ENCODE measurements around the gene MLEC.
"Not testable (repeated sequence)": the region's sequence is repeated elsewhere in the genome, so short reads cannot be mapped to it uniquely, and the experiment has no call there.

The MLEC gene

DNA sequence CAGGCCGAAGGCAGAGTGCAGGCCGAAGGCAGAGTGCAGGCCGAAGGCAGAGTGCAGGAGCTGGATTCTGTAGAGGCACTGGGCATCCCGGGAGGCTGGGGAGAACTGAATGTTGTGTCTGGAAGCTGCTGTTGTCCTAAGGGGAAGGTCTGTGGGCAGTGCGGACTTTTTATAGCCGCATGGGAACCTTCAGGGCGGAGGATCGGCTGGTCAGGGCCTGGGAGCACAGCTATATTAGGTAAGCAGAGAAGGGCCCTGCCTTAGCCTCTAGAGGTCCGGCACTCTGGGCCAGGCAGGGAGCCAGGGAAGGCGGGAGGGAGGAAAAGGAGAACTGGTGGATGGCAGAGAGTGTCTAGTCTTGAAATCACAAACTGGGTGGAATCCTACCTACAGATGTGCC lies 32.3 kb upstream of the MLEC start:
- no peak for ATAC-seq
- H3K4me1 Mint-ChIP-seq: no peaks in the 10 kb centered on the region
- H3K4me3 Mint-ChIP-seq: no peak overlapping the region
- H3K27ac Mint-ChIP-seq: peak overlapping the region; percentile 20
- no peaks in the 10 kb centered on the region for H3K36me3 Mint-ChIP-seq
- H3K9me3 Mint-ChIP-seq: no peaks in the 10 kb centered on the region
- no peak for DNase-seq (ENCODE audit: low spot score in 2 of 2)

DNA sequence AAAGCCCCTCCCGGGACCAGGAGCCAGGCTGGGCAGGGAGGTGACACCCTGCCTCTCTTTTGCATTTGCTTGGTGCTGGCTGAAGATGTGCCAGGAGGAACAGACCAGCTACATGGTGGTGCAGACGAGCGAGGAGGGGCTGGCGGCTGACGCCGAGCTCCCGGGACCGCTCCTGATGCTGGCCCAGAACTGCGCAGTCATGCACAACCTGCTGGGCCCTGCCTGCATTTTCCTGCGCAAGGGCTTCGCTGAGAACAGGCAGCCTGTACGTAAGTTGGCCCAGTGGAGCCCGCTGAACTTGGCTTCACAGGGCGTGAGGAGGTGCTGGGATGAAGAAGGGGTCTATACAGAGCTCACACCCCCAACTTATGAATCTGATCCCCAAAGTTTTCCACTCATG lies 30.9 kb upstream of the MLEC start:
- no peak for DNase-seq (ENCODE audit: low spot score in 2 of 2)
- Mint-ChIP-seq H3K4me1 (no peaks in the 10 kb centered on the region), H3K36me3 (no peaks in the 10 kb centered on the region), H3K9me3 (no peaks in the 10 kb centered on the region), H3K4me3 (no peak overlapping the region), H3K27ac (no peak overlapping the region)
- ATAC-seq: no peak

DNA sequence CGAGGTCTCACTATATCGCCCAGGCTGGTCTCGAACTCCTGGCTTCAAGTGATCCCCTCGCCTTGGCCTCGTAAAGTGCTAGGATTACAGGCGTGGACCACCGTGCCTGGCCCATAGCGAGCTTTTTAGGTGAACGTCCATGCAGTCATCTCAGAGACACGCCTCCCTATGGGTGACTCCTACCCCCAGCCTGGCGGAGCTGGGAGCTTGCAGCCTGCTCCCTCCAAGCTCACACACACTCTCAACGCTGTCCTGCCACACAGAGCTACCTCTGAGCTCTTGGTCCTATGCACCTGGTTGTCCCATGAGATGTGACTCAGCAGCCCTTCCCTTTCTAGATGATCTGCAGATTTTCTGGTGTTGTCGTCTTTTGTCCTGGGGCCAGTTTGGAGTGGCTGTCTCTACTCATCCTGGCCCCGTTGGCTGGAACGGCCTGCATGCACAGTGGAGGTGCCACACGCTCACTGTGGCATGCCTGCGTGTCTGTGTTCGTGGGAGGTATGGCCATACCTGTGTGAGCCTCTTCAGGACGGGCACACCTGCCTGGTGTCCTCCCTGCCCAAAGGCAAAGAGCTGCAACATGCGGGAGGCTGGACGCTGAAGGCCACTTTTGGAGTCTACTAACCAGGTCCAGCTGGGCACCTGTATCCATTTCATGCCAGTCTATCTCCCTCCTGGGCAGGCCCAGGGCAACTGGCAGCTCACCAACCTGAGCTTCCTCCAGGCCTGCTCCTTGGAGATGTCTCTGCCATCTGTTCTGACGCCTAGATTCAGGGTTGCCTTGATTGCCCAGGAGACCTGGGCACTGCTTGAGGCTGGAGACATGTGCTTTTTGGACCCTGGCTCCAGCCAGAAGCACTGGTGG lies 28.4 kb upstream of the MLEC start:
- Mint-ChIP-seq H3K4me3 (no peak overlapping the region), H3K36me3 (no peaks in the 10 kb centered on the region), H3K4me1 (no peaks in the 10 kb centered on the region), H3K9me3 (no peaks in the 10 kb centered on the region), H3K27ac (no peak overlapping the region)
- DNase-seq (ENCODE audit: low spot score in 2 of 2) (no peak), ATAC-seq (no peak)

DNA sequence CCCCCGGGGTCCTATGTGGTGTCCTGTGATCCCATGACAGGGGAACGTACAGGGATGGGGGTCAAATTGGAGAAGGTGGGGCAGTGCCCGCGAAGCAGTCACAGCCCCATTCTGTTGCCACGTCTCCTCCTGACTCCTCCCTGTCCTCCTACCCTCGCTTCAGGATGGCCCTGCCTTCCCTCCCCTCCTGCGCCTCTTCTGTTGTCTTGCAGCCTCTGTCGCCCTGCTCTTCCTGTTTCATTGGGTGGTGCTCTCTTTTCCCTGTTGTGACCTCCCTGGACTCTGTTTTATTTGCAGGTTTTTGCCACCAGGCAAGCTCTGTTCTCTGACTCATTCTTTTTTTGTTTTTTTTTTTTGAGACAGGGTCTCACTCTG lies 27.8 kb upstream of the MLEC start:
- H3K27ac Mint-ChIP-seq: peak overlapping the region; percentile 49

DNA sequence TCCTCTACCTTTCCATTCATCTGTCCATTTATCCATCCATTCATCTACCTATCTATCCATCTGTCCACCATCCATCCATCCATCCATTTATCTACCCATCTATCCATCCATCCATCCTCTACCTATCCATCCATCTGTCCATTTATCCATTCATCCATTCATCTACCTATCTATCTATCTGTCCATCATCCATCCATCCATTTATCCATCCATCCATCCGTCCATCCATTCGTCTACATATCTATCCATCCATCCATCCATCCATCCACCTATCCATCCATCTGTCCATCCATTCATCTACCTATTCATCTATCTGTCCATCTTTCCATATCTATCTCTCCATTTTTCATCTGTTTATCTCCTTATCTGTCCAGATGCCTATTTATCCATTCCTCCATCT lies 25.5 kb upstream of the MLEC start:
- DNase-seq (ENCODE audit: low spot score in 2 of 2) (no peak), ATAC-seq (no peak)
- H3K4me3 Mint-ChIP-seq: no peak overlapping the region

More for the DNA sequence above, 27.8 kb upstream of the MLEC start:
- H3K4me3 Mint-ChIP-seq: no peak overlapping the region
- H3K9me3 Mint-ChIP-seq: no peaks in the 10 kb centered on the region
- no peaks in the 10 kb centered on the region for H3K36me3 Mint-ChIP-seq
- H3K4me1 Mint-ChIP-seq: no peaks in the 10 kb centered on the region
- DNase-seq (ENCODE audit: low spot score in 2 of 2) (no peak), ATAC-seq (no peak)

DNA sequence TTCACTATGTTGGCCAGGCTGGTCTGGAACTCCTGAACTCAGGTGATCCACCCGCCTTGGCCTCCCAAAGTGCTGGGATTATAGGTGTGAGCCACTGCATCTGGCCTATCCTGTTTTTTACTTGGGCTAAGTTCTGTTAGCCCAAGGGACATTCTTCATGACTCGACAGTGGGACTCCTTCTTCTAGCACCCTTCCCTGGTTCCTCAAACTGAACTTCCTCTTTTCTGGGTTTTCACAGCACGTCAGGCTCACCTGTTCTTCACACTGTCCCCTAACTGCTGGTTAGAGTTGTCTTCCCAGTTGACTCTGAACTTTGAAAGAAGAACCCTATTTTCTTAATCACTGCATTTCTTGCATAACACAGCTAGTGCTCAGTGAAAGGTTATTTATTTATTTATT lies 24.1 kb upstream of the MLEC start:
- Mint-ChIP-seq H3K36me3 (no peaks in the 10 kb centered on the region), H3K4me3 (no peak overlapping the region), H3K4me1 (no peaks in the 10 kb centered on the region), H3K9me3 (no peaks in the 10 kb centered on the region), H3K27ac (no peak overlapping the region)
- no peak for DNase-seq (ENCODE audit: low spot score in 2 of 2)
- no peak for ATAC-seq

More for the DNA sequence above, 25.5 kb upstream of the MLEC start:
- H3K27ac Mint-ChIP-seq: no peak overlapping the region
- H3K36me3 Mint-ChIP-seq: no peaks in the 10 kb centered on the region
- H3K9me3 Mint-ChIP-seq: no peaks in the 10 kb centered on the region
- no peaks in the 10 kb centered on the region for H3K4me1 Mint-ChIP-seq

DNA sequence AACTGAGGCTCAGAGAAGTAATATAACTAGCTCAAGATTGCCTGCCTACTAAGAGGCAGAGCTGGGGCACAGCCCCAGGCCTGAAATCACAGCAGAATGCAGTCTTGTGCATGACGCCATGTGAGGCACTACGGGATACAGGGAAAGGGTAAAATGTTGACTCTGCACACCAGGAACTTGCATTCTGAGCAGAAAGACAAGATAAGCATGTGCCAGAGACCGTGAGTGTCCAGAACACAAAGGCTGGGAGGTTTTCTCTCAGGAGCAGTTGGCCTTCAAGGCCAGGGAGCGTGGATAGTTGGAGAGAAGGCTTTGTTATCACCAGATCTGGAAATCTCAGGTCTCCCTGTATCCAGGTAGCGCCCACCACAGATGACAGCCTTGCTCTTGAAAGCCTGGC lies 23.2 kb upstream of the MLEC start:
- no peak overlapping the region for H3K4me3 Mint-ChIP-seq
- no peaks in the 10 kb centered on the region for H3K4me1 Mint-ChIP-seq
- no peaks in the 10 kb centered on the region for H3K9me3 Mint-ChIP-seq
- ATAC-seq (no peak), DNase-seq (ENCODE audit: low spot score in 2 of 2) (no peak)
- no peaks in the 10 kb centered on the region for H3K36me3 Mint-ChIP-seq
- H3K27ac Mint-ChIP-seq: no peak overlapping the region

DNA sequence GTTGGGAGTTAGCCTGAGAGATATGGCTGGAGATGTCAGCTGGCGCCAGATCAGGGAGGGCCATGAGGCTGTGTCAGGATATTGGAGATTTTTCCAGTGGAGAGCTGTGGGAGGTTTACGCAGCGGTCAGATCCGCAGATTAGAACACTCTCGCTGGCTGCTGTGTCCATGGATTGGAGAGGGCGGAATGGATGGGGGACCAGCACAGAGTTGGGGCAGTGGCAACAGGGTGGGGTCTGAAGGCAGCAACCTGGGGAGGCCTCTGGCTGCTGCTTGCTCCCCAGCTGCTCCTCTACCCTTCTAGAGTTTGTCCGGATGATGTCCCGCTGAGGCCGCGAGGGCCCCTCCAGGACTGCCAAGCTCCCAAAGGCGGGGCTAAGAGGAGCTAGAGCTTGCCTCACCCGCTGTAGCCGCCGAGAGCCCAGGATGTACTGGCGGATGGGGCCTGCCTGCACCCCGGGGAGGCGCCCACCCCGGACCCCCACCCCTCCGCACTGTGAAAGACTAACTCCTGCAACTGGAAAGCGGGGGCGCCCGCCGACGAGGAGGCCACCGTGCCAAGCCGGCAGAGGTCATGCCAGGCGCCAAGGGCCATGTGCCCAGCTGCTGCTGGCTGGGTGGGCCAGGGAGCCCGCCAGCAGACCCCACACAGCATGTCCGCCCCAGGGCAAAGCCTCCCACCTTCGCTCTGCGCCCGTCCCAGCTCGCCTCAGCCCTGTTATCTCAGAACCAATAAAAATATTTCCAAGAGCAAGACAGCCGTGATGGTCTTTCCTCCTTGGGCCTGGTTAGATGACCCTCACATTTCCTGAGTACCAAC lies 20.2 kb upstream of the MLEC start:
- H3K27ac Mint-ChIP-seq: no peak overlapping the region
- H3K36me3 Mint-ChIP-seq: no peaks in the 10 kb centered on the region
- no peaks in the 10 kb centered on the region for H3K4me1 Mint-ChIP-seq
- H3K4me3 Mint-ChIP-seq: no peak overlapping the region
- ATAC-seq (no peak), DNase-seq (ENCODE audit: low spot score in 2 of 2) (no peak)
- H3K9me3 Mint-ChIP-seq: no peaks in the 10 kb centered on the region

DNA sequence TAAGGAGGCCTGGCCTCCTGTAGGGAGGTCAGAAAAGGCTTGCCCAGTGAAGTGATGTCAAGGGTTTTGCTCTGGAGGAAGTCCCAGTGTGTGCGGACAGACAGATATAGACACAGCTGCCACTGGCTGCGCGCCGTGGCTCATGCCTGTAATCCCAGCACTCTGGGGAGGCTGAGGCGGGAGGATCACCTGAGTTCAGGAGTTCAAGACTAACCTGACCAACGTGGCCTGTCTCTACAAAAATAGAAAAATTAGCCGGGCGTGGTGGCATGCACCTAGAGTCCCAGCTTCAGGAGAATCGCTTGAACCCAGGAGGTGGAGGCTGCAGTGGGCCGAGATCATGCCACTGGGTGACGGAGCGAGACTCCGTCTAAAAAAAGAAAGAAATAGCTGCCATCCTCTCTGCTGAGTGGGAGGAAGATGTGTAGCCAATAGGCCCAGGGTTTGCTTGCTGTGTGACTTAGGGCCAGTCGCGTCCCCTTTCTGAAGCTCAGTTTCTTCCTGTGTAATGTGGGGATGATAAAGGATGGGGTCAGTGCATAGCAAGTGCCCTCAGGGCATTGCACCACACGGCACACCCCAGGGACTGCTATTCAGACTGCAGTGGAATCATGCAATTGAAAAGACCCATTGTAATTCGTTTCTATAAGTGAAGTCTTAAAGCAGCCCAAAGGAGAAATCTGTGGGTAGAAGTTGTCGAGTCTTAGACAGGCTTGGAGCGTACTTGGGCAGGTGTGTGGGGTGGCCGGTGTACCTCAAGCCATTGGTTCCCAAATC lies 18.7 kb upstream of the MLEC start:
- DNase-seq (ENCODE audit: low spot score in 2 of 2): no peak
- no peak for ATAC-seq
- H3K36me3 Mint-ChIP-seq: no peaks in the 10 kb centered on the region
- H3K9me3 Mint-ChIP-seq: no peaks in the 10 kb centered on the region
- H3K4me1 Mint-ChIP-seq: no peaks in the 10 kb centered on the region
- H3K4me3 Mint-ChIP-seq: no peak overlapping the region
- H3K27ac Mint-ChIP-seq: no peak overlapping the region

DNA sequence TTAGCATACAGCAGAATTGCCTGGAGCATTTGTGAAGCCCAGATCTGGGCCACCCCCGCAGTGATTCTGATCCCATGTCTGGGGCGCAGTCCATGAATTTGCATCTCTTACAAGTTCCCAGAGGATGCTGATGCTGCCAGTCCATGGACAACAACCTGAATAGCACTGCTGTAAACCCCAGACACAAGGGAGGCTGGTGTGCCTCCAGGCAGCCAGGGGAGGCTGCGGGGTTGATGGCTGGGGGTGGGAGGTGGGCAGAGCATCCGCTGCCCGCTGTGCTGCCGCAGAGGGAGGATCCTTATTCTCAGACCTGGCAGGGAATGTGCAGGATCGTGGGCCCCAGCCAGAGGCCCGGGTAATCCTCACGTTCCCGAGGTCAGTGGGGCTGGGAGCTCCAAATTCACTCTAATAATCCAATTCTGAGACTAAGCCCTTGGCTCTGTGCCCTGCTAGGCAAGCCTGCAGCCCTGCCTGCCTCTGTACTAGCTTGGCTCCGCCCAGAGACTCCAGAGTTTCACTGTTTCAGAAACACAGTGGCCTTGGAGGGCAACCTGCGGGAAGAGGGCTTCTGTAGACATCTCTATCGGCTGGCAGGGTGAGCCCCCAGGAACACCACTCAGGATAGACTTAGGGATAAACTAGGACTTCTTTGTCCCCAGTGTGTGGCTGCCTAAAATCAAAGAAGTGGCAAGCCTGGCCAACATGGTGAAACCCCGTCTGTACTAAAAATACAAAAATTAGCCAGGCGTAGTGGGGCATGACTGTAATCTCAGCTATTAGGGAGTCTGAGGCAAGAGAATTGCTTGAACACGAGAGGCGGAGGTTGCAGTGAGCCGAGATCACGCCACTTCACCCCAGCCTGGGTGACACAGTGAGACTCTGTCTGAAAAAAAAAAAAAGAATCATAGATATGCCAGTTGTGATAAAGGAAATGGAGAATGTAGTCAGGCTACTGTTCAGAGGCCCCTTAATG lies 17.8 kb upstream of the MLEC start:
- Mint-ChIP-seq H3K36me3 (no peaks in the 10 kb centered on the region), H3K27ac (no peak overlapping the region), H3K4me1 (no peaks in the 10 kb centered on the region), H3K4me3 (no peak overlapping the region), H3K9me3 (no peaks in the 10 kb centered on the region)
- DNase-seq (ENCODE audit: low spot score in 2 of 2) (no peak), ATAC-seq (no peak)

DNA sequence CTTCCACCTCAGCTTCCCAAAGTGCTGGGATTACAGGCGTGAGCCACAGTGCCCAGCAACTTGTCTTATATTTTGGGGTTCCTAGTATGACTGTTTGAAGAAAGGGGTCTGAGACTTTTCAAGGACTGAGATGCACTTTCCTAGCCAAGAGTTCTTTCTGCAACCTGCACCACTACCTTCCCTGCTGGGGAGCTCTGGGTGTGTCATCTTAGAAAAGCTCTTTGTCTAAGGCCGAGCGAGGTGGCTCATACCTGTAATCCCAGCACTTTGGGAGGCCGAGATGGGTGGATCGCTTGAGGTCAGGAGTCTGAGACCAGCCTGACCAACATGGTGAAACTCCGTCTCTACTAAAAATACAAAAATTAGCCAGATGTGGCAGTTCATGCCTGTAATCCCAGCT lies 16.7 kb upstream of the MLEC start:
- DNase-seq (ENCODE audit: low spot score in 2 of 2); H3K27ac Mint-ChIP-seq; H3K4me1 Mint-ChIP-seq; ATAC-seq; H3K4me3 Mint-ChIP-seq; H3K36me3 Mint-ChIP-seq; H3K9me3 Mint-ChIP-seq: not testable (repeated sequence)

DNA sequence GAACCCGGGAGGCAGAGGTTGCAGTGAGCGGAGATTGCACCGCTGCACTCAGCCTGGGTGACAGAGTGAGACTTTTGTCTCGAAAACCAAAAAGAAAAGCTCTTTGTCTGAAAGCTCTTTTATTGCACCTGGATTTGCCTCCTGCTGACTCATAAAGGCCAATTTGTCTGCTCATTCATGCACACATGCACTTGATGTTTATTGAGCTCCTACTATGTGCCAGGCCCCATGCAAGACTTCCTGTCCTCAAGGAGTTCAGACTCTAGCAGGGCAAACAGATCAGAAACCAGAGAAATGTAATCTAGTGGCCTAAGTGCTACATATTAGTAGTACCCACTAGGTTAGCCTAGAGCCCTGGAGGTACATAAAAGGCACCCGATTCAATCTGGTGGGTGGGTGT lies 16.3 kb upstream of the MLEC start:
- Mint-ChIP-seq H3K4me3 (no peak overlapping the region), H3K36me3 (no peaks in the 10 kb centered on the region), H3K9me3 (no peaks in the 10 kb centered on the region), H3K27ac (no peak overlapping the region), H3K4me1 (no peaks in the 10 kb centered on the region)
- no peak for ATAC-seq
- no peak for DNase-seq (ENCODE audit: low spot score in 2 of 2)

DNA sequence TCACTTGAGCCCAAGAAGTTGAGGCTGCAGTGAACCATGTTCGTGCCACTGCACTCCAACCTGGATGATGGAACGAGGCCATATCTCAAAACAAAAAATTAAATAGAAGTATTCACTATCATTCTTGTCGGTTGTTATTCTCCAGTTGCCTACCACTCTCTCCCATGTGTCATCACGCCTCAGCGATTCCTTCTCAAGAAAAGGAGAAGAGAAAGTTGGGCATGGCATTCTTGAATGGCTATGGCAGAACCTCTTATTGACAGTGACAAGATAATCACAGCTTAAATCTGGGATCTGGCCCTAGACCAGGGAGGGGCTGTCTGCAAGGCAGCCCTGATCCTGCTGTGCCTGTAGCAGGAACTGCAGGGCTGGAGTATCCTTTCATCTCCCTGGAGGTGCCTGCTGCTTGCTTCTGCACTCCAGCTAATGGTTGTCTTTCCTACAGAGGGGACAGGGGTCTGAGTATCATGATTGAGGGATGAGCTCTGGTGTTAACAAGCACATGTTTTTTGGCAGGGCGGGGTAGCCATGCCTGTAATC lies 12.8 kb upstream of the MLEC start:
- Mint-ChIP-seq H3K9me3 (no peaks in the 10 kb centered on the region), H3K36me3 (no peaks in the 10 kb centered on the region), H3K4me3 (no peak overlapping the region), H3K4me1 (peaks cover 13% of the 10 kb centered on the region), H3K27ac (no peak overlapping the region)
- DNase-seq (ENCODE audit: low spot score in 2 of 2) (no peak), ATAC-seq (no peak)

DNA sequence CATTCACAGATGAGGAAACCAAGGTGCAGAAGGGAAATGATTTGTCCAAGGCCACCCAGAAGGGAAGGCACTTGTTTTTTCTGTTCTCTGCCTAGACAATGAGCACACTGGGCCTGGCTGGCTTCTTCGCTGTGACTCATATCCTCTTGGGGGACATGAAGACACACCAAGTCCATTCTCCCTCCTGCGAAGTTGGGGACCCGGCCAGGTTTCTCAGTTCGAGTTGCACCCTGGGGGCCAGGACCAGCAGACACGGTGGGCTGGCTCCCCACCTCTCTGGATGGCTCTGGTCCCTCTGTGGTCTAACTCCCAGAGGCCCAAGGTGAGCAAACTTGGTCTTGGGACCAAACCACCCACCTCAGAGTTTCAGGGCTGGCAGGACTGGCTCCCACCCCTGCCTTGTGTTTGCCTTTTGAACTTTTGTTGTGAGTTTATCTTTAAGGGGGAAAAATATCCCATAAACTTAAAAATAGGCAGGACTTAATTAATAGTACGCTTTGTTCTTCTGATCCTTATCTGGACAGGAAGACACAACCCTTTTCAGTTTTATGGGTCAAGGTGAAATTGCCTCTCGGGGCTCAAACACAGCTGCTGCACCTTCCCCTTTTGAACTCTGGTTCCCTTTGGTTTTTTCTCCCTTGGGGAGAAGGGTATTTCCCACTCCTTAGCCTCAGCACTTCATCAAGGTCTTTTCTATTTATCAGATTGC lies 9.0 kb upstream of the MLEC start:
- no peaks in the 10 kb centered on the region for H3K36me3 Mint-ChIP-seq
- ATAC-seq: peak; percentile 91
- H3K9me3 Mint-ChIP-seq: no peaks in the 10 kb centered on the region
- H3K4me1 Mint-ChIP-seq: peaks cover 13% of the 10 kb centered on the region
- peak; percentile 5 to 55 for DNase-seq (ENCODE audit: low spot score in 2 of 2)
- peak overlapping the region; percentile 40 for H3K4me3 Mint-ChIP-seq
- H3K27ac Mint-ChIP-seq: peak overlapping the region; percentile 69

Data from stimulated activated effector memory CD8-positive, alpha-beta T cell treated with anti-CD3 and anti-CD28 coated beads, Interleukin-12 subunit alpha, Interleukin-12 subunit beta, amount 100 ng/mL, for 72 hours (primary cell).